Spleen (tissue), 11 donors: ENCODE data around the gene MBL2. TPM values are rescaled to one million over a fixed set of nuclear protein-coding genes. Genes with fewer than 3 reads are reported as not detected.

ENCODE experiments used
- DNase-seq: peaks from one replicate; pipeline ENCODE4 v3.0.0-alpha.2; 2020
- H3K27ac ChIP-seq, 8 donors: fragments of 200-600 bp; sonication (generic) in 7 of 8; 1 replicate in 4 of 8; 2 replicates in 4 of 8; pipeline versions ENCODE4 v1.5.0 to v1.8.0; 2016 to 2021; ENCODE audit warnings: inconsistent platforms in 4 of 8, mild to moderate bottlenecking in 4 of 8, moderate library complexity in 1 of 8
- H3K27me3 ChIP-seq, 7 donors: fragments of 200-600 bp; sonication (generic) in 6 of 7; replicated peaks in 1 of 7; 1 replicate in 4 of 7; 2 replicates in 3 of 7; pipeline versions ENCODE4 v1.5.0 to v1.8.0; 2016 to 2021; ENCODE audit warnings: inconsistent platforms in 3 of 7, mild to moderate bottlenecking in 1 of 7
- H3K36me3 ChIP-seq, 6 donors: fragments of 200-600 bp; sonication (generic) in 5 of 6; 1 replicate in 4 of 6; 2 replicates in 2 of 6; pipeline versions ENCODE4 v1.5.0 to v1.8.0; 2016 to 2021; ENCODE audit warnings: inconsistent platforms in 2 of 6
- H3K4me1 ChIP-seq, 6 donors: fragments of 200-600 bp; sonication (generic) in 5 of 6; 1 replicate in 3 of 6; 2 replicates in 3 of 6; pipeline versions ENCODE4 v1.5.0 to v1.8.0; 2016 to 2021; ENCODE audit warnings: inconsistent platforms in 3 of 6
- H3K4me3 ChIP-seq, 8 donors: fragments of 200-600 bp; sonication (generic) in 7 of 8; 1 replicate in 4 of 8; 2 replicates in 4 of 8; pipeline versions ENCODE4 v1.5.0 to v1.8.0; 2016 to 2021; ENCODE audit warnings: inconsistent platforms in 4 of 8, mild to moderate bottlenecking in 4 of 8, moderate library complexity in 2 of 8
- H3K9me3 ChIP-seq, 8 donors: fragments of 200-600 bp; sonication (generic) in 7 of 8; 1 replicate in 4 of 8; 2 replicates in 4 of 8; pipeline versions ENCODE4 v1.5.0 to v1.8.0; 2016 to 2021; ENCODE audit warnings: inconsistent platforms in 4 of 8
- CTCF ChIP-seq, 11 experiments: fragments of 200-600 bp in 7 of 11; fragments of 450-650 bp in 4 of 11; sonication (generic) in 4 of 11; IDR thresholded peaks in 8 of 11; conservative IDR thresholded peaks in 3 of 11; 1 replicate in 7 of 11; 2 replicates in 4 of 11; pipeline versions ENCODE4 v1.4.0 to v1.8.0; 2016 to 2021; ENCODE audit warnings: antibody characterized with exemption in 11 of 11, inconsistent platforms in 4 of 11, mild to moderate bottlenecking in 1 of 11
- POLR2A ChIP-seq, 3 donors: fragments of 450-650 bp; IDR thresholded peaks; one replicate each; pipeline ENCODE4 v1.5.1; 2017; ENCODE audit warnings: antibody characterized with exemption in 3 of 3, mild to moderate bottlenecking in 1 of 3
- POLR2AphosphoS5 ChIP-seq, 3 donors: sonication (generic); formaldehyde crosslinking; IDR thresholded peaks; one replicate each; pipeline ENCODE4 v1.5.1; 2017; ENCODE audit warnings: antibody characterized with exemption in 3 of 3
- WGBS, 5 donors: extraction: QIAGEN DNeasy Blood & Tissue Kit in 3 of 5; methylation state at CpG; one replicate each; pipeline versions ENCODE4 v1.1.5 to v1.1.7; 2013 to 2018; 5-methylcytosine and 5-hydroxymethylcytosine counted together
- intact Hi-C: fragments of 100-400 bp; cut with DNase I; formaldehyde crosslinking; loops from one replicate; pipeline ENCODE4 v1.15.0; 2023; ENCODE audit warnings: low total_unique reads
- polyA plus RNA-seq, 3 donors: library from polyadenylated mRNA; stranded (reverse); fragments of 200-250 nt; gene quantifications; one replicate each; pipeline ENCODE4 v1.2.1, GENCODE V29; 2013
- total RNA-seq, 7 donors: library from RNA; depleted of rRNA in 3 of 7; stranded (reverse); fragments of >200 nt in 3 of 7; fragmentation: NEBNext Ultra II Directional in 4 of 7; extraction: Animal tissue kit (Norgen Biotek cat#: 25700) in 4 of 7; gene quantifications; one replicate each; pipeline versions ENCODE4 v1.1.0 to v1.2.1, GENCODE V29; 2016 to 2021
- donor health status: healthy with polysubstance abuse.
- donor health status: DM: no; HTN: no; CAD: no; lungs with moderate emphysema.
- donor health status: DM: no; HTN: no; CAD: no.
- donor health status: Bipolar disorder and iron deficiency.
- donor health status: healthy.
- donor health status: DM: no; HTN: no; CAD: no.
- donor health status: DM: yes; HTN: yes; CAD: no.

MBL2 gene
- total and polyA plus RNA-seq, 10 donors, result 0.02 to 0.18 (median 0.11) TPM; not detected in 6

GRCh38 chr10:52739380-52740154 is 33.0 kb downstream of the MBL2 start:
- Histone ChIP-seq H3K9me3 (peaks cover 0 to 5% (median 0%) of the 10 kb centered on the region in 8 donors), H3K4me1 (no peaks in the 10 kb centered on the region), H3K27ac (no peak overlapping the region), H3K27me3 (no peaks in the 10 kb centered on the region), H3K4me3 (no peak overlapping the region), H3K36me3 (no peaks in the 10 kb centered on the region)
- WGBS, 5 donors, result 58 to 74% (median 71%) methylated on average over 3 of the region's 3 CpGs
- intact Hi-C loops, result loop anchor here (5.0 kb wide), 1 partner anchor 38 kb away; no protein-coding TSS in a partner anchor
- no peak for DNase-seq
- no peak for TF ChIP-seq POLR2A (IDR thresholded peaks at IDR 0.05)
- no peak for TF ChIP-seq CTCF (IDR thresholded peaks at IDR 0.05 in 8 of 11, conservative IDR thresholded peaks at IDR 0.05 in 3 of 11)
- no peak for TF ChIP-seq POLR2AphosphoS5 (IDR thresholded peaks at IDR 0.05)

DNA sequence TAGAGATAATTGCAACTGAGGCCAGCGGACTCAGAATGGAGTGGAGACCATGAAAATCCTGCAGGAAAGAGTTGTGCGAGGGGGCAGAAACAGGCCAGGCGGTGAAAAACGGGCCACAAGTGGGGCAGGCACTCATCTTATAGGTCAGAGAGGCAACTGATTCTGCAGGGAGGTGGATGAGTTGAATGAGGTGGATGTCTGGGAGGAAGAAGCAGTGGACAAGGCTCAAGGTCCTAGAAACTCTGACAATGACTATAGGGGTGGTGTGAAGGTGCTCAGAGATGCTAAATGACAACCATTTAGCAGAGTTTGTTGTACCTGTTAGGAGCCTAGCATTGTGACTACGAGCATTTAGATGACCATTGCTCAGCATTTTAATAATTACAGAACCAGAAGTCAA is 33.6 kb downstream of the MBL2 start:
- intact Hi-C loops, result no loop called here
- Histone ChIP-seq H3K27me3 (no peaks in the 10 kb centered on the region), H3K9me3 (peaks cover 0 to 5% (median 0%) of the 10 kb centered on the region in 8 donors), H3K27ac (no peak overlapping the region), H3K4me3 (no peak overlapping the region), H3K4me1 (no peaks in the 10 kb centered on the region), H3K36me3 (no peaks in the 10 kb centered on the region)
- TF ChIP-seq CTCF (IDR thresholded peaks at IDR 0.05 in 8 of 11, conservative IDR thresholded peaks at IDR 0.05 in 3 of 11) (no peak), POLR2AphosphoS5 (IDR thresholded peaks at IDR 0.05) (no peak), POLR2A (IDR thresholded peaks at IDR 0.05) (no peak)
- 69 to 85% (median 74%) methylated on average over 5 of the region's 5 CpGs for WGBS, 5 donors
- no peak for DNase-seq

DNA sequence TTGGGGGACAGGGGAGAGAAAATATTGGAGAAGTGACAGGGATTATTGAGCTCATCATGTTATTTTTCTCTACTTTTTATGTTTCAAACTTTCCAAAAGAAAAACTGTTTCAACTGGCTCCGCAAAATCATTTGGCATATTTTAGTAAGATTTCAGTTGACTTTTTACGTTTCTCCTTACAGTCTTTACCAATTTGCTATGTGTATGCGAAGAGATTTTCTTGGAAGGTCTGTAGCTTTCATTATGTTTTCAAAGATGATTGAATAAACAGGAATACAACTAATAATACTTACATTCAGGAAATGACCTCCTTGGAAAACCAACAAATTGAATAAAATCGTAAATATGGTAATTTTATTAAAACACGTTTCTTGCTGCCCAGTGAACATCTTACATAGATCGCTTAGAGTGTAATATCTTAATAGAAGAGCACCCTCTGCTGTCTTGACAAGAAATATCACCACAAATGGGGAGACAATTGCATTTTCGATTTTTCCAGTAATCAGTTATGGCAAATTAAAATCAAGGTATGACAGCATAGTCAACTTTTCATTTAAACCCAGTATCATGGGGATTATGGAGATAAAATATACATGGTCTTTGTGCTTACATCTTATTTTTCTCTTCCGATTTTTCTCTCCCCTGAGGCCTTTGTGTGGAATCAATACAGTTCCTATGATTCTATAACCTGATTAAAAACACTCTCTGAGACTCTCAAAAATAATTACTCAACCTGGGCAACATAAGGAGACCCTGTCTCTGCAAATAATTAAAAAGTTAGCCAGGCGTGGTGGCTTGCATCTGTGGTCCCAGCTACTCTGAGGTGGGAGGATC is 43.1 kb downstream of the MBL2 start:
- no peak for DNase-seq
- WGBS, 5 donors, result 37 to 46% (median 43%) methylated on average over 9 of the region's 9 CpGs
- Histone ChIP-seq H3K27ac (no peak overlapping the region), H3K9me3 (no peaks in the 10 kb centered on the region), H3K4me3 (no peak overlapping the region), H3K27me3 (no peaks in the 10 kb centered on the region), H3K36me3 (no peaks in the 10 kb centered on the region), H3K4me1 (no peaks in the 10 kb centered on the region)
- intact Hi-C loops, result loop anchor here (5.0 kb wide), 1 partner anchor 82 kb away; no protein-coding TSS in a partner anchor
- TF ChIP-seq POLR2AphosphoS5 (IDR thresholded peaks at IDR 0.05) (no peak), CTCF (IDR thresholded peaks at IDR 0.05 in 8 of 11, conservative IDR thresholded peaks at IDR 0.05 in 3 of 11) (peak in 8 of 11 experiments; percentile 18 to 48 (median 42)), POLR2A (IDR thresholded peaks at IDR 0.05) (no peak)

DNA sequence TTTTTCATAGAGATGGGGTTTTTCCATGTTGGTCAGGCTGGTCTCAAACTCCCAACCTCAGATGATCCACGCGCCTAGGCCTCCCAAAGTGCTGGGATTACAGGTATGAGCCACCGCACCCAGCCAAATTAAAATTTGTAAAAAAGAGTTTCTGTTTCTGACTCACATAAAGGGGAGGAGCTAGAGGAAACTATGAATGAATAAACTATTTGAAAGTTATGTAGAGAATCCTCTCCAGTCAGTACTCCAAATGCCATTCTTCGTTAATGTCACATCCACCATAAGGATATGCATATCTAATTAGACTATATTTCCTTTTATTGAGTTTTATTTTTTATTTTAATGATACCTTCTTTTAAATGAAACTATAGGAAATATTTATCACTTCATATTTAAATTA is 52.6 kb downstream of the MBL2 start:
- Histone ChIP-seq H3K27ac (no peak overlapping the region), H3K27me3 (no peaks in the 10 kb centered on the region), H3K4me3 (no peak overlapping the region), H3K4me1 (no peaks in the 10 kb centered on the region), H3K9me3 (peaks cover 0 to 20% (median 7%) of the 10 kb centered on the region in 8 donors), H3K36me3 (no peaks in the 10 kb centered on the region)
- no peak for TF ChIP-seq POLR2A (IDR thresholded peaks at IDR 0.05)
- TF ChIP-seq POLR2AphosphoS5 (IDR thresholded peaks at IDR 0.05), result no peak
- no peak for TF ChIP-seq CTCF (IDR thresholded peaks at IDR 0.05 in 8 of 11, conservative IDR thresholded peaks at IDR 0.05 in 3 of 11)
- DNase-seq, result no peak
- intact Hi-C loops, result no loop called here
- WGBS, 5 donors, result 93 to 95% (median 94%) methylated on average over 4 of the region's 4 CpGs
